PFSK-1 (cell line): ENCODE measurements around the gene NDST4.

Experiments used
- POLR2AphosphoS5 ChIP-seq: IDR thresholded peaks from 2 replicates; pipeline ENCODE4 v1.6.1; 2012; ENCODE audit warnings: low read depth, mild to moderate bottlenecking, control low read depth, low read length, moderate library complexity
- SIN3A ChIP-seq: IDR thresholded peaks from 2 replicates; pipeline ENCODE4 v1.6.1; 2012; ENCODE audit warnings: mild to moderate bottlenecking, low read length, moderate library complexity, borderline replicate concordance; ENCODE audit not compliant: insufficient read depth

- TF ChIP-seq POLR2AphosphoS5, result no peak
- TF ChIP-seq SIN3A, result no peak
Measured at GRCh38 chr4:115128037-115128436, 14.6 kb upstream of the NDST4 start.
